ENCODE results near the gene WDFY1. TPM values are rescaled to one million over a fixed set of nuclear protein-coding genes. Genes with fewer than 3 reads are reported as not detected.

The WDFY1 gene
- total RNA-seq, 4 donors from 2014 or later, result 19.4 to 29.2 (median 24.7) TPM

GRCh38 chr2:223921204-223921603 is 23.9 kb downstream of the WDFY1 start:
- Histone ChIP-seq H3K36me3 (peaks cover 3 to 17% (median 11%) of the 10 kb centered on the region in 4 donors), H3K9me3 (no peaks in the 10 kb centered on the region), H3K27me3 (no peaks in the 10 kb centered on the region), H3K4me3 (no peak overlapping the region), H3K27ac (replicated peaks in 1 of 4) (no peak overlapping the region), H3K4me1 (peaks cover 0 to 40% (median 15%) of the 10 kb centered on the region in 4 donors)
- DNase-seq (ENCODE audit: extremely low spot score), result no peak
- intact Hi-C loops (cut with DNase I), result no loop called here
- TF ChIP-seq POLR2AphosphoS5 (IDR thresholded peaks at IDR 0.05) (no peak), CTCF (IDR thresholded peaks at IDR 0.05) (no peak), EP300 (IDR thresholded peaks at IDR 0.05) (no peak), POLR2A (IDR thresholded peaks at IDR 0.05; ENCODE audit: low read depth) (no peak)

DNA sequence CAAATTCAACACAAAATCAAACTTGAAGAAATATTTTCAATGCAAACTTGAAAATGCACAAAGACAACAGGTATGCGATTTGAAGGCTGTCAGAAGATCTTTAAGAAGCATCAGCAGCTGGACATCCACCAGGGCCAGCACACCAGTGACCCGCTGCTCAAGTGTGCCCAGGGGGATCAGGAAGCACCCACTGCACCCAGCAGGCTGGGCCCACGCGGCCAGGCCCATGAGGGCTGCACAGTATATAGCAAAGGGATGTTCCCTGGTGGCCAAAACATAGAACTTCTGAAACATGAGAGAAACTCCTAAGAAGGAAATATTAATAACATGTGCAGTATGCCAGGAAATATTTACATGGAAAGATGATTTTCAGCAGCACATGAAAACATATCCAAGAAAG is 25.0 kb downstream of the WDFY1 start:
- no peak for DNase-seq (ENCODE audit: extremely low spot score)
- Histone ChIP-seq H3K4me1 (peaks cover 0 to 40% (median 15%) of the 10 kb centered on the region in 4 donors), H3K4me3 (no peak overlapping the region), H3K27ac (replicated peaks in 1 of 4) (no peak overlapping the region), H3K27me3 (no peaks in the 10 kb centered on the region), H3K9me3 (no peaks in the 10 kb centered on the region), H3K36me3 (peaks cover 5 to 27% (median 16%) of the 10 kb centered on the region in 4 donors)
- intact Hi-C loops (cut with DNase I), result no loop called here
- TF ChIP-seq POLR2AphosphoS5 (IDR thresholded peaks at IDR 0.05), result no peak
- no peak for TF ChIP-seq CTCF (IDR thresholded peaks at IDR 0.05)
- WGBS, result 95% methylated on average over 4 of the region's 4 CpGs

DNA sequence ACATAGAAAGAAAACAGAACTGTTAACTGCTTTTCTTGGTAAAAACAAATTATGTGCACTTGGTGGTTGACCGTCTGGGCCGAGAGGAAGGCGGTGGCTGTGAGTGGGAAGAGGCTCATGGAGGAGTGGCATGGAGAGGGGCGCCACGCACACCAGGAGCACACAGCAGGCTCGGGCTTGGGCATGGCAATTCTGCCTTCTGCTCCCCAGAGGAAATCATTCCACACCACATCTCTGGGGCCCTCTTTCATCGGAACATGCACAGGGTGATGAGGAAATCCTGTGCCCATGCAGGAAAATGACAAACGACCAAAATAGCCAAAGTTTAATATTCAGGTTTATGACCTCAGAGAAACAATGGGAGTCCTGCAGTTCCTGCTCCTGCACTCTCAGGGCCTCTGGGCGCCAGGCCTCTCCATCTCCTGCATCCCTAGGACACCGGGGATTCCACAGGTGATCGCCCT is 26.4 kb downstream of the WDFY1 start:
- no peak for DNase-seq (ENCODE audit: extremely low spot score)
- Histone ChIP-seq H3K4me3 (no peak overlapping the region), H3K27me3 (no peaks in the 10 kb centered on the region), H3K36me3 (peaks cover 6 to 30% (median 18%) of the 10 kb centered on the region in 4 donors), H3K4me1 (peaks cover 0 to 32% (median 15%) of the 10 kb centered on the region in 4 donors), H3K9me3 (no peaks in the 10 kb centered on the region), H3K27ac (replicated peaks in 1 of 4) (no peak overlapping the region)
- 86% methylated on average over 11 of the region's 11 CpGs for WGBS
- intact Hi-C loops (cut with DNase I), result no loop called here
- TF ChIP-seq POLR2AphosphoS5 (IDR thresholded peaks at IDR 0.05) (no peak), POLR2A (IDR thresholded peaks at IDR 0.05; ENCODE audit: low read depth) (no peak), EP300 (IDR thresholded peaks at IDR 0.05) (no peak), CTCF (IDR thresholded peaks at IDR 0.05) (no peak)

DNA sequence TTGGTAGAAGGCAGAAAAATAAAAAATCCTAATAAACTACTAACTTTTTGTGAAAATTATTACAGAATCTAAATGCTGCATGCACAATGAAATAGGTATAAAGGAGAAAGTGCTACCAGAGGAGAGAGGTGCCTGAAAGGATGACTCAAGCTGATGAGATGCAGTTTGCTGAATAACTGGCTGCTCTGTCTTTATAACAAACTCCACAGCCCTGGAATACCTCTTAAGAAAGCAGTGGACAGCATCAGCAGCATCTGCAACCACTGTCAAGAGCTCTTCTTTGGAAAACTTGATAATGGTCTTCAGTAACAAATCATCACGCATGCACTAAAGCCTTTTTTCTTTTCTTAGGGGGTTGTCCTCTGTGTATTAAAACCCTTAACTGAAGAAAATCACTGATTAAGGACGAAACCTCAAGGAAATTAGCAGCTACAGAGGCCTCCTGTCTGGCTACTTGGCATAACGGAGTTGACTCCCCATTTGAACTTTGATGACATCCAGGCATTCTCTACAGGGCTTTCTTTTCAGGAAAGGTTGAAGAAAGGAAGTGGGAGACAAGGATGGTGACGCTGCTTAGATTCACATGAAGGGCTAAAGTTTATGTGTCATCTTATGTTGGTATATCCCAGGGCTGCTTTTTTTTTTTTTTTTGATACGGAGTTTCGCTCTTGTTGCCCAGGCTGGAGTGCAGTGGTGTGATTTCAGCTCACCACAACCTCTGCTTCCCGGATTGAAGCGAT is 28.8 kb downstream of the WDFY1 start:
- Histone ChIP-seq H3K9me3 (no peaks in the 10 kb centered on the region), H3K36me3 (peaks cover 6 to 30% (median 18%) of the 10 kb centered on the region in 4 donors), H3K4me1 (peaks cover 0 to 21% (median 13%) of the 10 kb centered on the region in 4 donors), H3K4me3 (no peak overlapping the region), H3K27ac (replicated peaks in 1 of 4) (no peak overlapping the region), H3K27me3 (no peaks in the 10 kb centered on the region)
- intact Hi-C loops (cut with DNase I), result no loop called here
- DNase-seq (ENCODE audit: extremely low spot score), result no peak
- TF ChIP-seq EP300 (IDR thresholded peaks at IDR 0.05) (no peak), POLR2A (IDR thresholded peaks at IDR 0.05; ENCODE audit: low read depth) (no peak), POLR2AphosphoS5 (IDR thresholded peaks at IDR 0.05) (no peak), CTCF (IDR thresholded peaks at IDR 0.05) (no peak)
- WGBS, result 95% methylated on average over 8 of the region's 8 CpGs

All from esophagus muscularis mucosa (tissue), 4 donors.